Measurements from ENCODE around the gene NEB.
"Not testable (repeated sequence)": the region's sequence is repeated elsewhere in the genome, so short reads cannot be mapped to it uniquely, and the experiment has no call there.

The NEB gene

DNA sequence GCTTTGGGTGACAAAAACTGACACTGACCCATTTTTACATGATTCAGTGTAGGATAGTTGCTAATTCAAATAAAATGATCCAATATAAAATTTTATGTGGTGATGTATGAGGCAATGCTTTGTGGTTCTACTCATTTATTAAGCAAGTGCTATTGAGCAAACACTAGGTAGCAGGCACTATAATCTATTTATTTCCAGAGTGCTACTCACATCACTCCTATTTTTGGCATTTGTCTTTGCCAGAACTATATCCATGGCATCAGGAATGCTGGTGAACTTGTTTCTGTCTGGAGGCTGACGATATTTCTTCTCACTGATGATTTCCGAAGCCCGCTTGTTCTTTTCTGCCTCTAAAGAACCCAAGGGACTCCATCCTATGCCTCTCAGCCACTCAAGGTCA, 84.3 kb downstream of the NEB start:
- no peak for DNase-seq

DNA sequence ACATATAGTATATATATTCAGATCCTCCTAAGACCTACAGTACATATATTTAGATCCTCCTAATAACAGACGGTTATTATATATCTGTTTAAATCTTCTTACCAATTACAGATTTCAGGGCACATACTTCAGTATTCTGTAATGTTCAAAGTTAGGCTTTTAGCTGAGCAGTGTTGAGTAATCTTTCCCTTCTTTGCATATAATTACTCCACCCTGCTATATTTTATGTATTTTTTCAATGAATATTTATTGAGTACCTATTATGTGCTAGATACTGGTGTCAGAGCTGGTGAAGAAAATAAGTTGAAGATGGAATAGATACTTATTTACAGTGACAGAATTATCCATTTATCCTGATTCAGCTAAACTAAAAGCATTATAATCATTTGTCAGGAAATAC, 84.9 kb downstream of the NEB start:
- DNase-seq = no peak

DNA sequence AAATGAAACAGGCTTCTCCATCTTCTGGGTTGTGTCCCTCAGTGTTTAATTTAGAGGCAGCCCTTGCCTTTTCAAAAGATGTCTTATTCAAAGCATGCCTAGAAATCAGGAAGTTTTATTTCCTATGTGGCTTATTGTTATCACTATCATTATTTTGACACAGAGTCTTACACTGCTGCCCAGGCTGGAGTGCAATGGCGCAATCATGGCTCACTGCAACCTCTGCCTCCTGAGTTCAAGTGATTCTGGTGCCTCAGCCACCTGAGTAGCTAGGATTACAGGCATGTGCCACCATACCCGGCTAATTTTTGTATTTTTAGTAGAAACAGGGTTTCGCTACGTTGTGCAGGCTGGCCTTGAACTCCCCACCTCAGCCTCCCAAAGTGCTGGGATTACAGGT, 87.8 kb downstream of the NEB start:
- DNase-seq = not testable (repeated sequence)

DNA sequence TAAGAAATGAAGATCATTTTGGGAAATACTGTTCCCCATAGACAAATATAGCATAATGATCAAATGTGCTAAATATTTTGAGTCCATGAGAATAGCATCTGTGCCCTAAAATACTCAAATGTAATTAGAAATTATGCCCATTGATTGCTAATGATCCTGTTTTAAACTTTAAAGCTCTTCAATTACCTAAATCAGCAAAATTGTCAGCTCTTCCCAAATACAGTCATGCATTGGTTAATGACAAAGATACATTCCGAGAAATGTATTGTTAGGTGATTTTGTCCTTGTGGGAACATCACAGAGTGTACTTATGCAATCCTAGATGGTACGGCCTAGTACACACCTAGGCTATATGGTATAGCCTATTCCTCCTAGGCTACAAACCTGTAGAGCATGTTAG, 89.7 kb downstream of the NEB start:
- no peak for DNase-seq

DNA sequence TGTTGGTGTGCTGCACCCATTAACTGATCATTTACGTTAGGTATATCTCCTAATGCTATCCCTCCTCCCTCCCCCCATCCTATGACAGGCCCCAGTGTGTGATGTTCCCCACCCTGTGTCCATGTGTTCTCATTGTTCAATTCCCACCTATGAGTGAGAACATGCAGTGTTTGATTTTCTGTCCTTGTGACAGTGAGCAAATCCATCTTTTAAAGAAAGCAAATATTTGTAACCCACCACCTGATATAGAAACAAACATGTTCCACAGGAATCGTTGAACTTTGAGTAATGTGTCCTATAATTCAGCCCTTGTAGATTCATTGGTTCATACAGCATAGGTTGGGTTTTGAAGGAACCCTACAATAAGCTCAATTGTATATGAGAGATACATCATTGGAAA, 92.4 kb downstream of the NEB start:
- not testable (repeated sequence) for DNase-seq

DNA sequence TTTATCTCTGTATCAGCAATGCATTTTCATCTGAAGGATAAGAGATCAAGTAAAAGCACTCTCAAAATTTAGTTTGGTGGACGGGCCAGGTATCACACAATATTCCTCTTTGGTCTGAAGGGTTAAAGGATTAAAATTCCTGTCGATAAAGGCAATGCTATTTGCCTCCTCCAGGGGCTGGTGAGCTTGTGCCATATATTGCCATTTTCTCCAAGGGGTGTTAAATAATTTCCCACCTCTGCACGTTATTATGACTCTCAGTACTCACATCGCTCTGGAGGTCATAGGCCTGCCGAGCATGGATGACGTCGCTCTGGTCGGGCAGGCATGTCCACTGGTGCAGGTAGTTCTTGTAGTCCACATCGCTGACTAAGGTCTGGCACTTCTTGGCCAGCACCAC, 94.2 kb downstream of the NEB start:
- no peak for DNase-seq

DNA sequence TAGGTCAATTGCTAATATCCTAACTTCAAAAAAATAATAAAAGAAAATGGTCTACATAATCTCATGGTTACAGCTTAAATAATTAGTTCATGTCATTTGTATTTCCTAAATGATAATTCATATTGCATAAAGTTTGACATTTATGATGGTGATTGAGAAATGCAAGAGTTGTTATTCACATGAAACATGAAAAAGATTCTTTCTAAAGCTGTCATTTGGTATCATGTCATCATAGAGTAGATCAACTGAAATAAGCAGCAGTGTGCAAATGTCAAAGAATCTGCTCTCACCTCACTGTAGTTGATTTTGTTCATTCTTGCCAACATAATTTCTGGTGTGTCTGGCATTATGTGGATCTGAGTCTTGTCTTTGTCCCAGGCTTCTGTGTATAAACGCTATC, 95.3 kb downstream of the NEB start:
- DNase-seq = no peak

DNA sequence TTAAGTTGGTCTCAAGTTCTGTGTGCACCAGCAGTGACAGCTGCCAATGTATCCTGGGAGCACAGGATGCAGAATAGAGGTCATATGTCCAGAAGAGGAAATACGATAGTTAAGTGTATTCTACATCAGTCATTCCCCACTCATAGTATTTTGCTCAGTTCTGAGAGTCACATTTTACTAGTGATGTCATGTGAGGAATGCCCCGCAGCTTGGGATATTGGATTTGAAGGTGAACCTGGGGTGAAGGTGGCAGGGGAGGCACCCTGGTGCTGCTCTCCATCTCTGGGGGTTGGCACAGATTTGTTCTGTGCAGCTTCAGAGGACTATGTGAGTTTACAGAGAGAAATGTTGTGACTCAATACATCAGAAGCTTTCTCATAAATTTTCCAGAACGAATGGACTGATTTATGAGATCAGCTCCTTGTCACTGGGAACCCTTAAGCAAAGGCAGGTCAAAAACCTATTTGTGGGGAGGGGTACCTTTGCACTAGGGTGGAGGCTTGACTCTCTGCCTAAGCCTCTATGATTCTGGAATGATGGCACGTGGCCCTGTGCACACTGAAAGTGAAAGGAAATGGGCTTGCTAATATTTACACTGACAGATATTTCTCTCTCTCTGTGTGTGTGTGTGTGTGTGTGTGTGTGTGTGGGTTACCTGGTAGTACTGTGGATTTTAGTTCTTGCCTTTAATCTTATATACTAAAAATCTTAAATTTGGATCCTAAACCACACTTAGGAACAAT, 95.9 kb downstream of the NEB start:
- no peak for DNase-seq

DNA sequence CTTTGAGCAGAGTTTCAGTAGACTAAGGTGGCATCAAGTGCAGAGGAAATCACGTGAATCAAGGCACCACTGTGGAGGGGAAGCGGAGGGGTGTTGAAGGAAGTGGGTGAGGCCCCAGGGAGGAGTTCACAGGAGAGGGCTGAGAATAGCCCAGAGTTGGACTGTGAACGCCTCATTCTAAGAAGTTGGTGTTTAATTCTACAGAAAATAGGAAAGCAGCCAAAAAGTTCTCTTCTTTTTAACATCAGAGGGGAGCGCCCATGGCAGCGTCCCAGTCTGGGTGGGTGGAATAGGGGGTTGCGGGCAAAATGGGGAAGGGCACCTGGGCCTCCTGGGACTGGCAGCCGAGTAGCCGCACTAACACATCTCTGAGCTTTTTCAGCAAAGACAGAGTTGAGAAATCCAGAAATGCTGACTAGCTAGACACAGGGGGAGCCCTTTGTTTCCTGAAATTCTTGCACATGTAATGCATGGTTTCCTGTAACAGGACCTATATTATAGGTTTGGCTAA, 97.0 kb downstream of the NEB start:
- DNase-seq = no peak

DNA sequence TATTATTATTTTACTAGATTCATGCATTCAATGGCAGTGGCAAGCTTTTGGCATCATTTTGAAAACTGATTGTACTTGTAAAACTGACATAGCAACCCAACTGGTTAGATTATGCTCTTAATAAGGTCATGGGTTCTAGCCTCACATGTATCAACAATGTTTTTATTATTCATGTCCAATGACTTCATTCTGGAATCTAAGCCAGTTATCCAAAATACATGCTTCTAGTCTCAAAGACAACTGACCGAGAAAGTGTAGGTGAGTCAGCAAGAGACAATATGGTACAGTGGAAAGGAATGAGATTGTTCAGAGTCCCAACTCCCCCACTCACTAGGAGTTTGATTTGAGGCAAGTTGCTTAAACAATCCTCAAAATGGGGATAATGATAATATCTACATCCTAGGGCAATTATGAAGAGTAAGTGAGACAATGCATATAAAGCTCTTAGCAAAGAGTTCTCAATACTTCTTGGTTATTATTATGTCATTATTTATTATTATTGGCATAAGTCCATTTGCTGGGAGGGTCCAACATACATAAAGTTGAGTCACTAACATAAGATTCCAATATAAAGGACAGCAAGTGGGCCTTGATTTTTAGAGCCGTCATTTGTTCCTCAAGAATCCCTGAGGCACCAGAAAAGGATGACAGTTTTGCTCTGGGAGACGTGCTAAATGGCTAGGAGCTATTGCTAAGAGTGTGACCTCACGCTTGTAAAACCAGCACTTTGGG, 99.4 kb downstream of the NEB start:
- no peak for DNase-seq

DNA sequence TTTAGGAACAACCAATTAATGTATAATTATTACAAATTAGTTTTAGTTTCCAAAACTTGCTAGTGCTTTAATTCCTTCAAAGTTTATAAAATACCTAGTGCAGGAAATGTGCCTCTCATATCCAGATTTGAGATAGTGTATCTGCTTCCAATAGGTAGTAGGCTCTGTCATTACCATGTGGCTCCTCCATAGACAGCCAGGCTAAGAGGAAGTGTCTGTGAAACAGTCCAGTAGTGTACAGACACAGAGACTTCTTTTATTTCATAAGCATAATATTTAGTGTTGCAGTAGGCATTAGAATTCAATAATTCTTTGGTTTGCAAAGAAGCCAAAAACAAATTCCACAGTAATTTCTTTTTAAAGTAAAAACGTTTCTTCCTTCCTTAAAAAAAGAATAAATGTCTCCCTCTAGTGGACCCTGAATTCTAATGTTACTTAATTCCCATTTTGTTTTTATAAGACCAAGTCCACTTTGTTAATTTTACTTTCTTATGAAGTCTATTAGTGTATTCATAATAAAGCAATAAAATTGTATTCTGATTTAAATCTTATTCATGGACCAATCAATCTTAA, 101.2 kb downstream of the NEB start:
- no peak for DNase-seq

DNA sequence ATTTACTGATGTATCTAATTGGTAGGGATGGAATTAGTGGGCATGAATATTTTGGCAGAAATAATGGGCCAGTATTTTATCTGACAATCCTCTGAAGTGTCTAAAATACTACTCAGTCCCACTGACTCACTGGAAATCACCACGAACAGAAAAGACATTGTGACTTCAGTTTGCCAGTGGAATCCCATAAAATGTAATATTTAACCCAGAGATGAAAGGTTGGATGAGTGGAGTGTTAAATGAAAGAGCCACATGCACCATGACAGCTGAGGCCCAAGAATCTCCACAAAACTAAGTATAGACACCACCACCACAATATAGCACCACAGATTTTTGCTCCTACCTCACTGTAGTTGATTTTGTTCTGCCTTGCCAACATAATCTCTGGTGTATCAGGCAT, 103.9 kb downstream of the NEB start:
- no peak for DNase-seq

DNA sequence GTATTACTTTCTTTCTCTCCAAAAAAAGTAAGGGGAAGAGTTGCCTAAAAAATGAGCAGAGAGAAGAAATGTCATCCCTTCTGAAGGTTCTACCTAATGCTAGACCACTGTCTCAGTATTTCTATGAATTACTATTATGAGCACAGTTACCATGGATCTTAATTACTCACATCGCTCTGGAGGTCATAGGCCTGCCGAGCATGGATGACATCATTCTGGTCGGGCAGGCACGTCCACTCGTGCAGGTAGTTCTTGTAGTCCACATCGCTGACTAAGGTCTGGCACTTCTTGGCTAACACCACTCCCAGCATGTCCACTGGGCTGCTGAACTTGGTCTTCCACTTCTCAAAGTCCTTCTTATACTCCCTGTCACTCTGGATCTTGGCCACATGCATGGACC, 106.9 kb downstream of the NEB start:
- no peak for DNase-seq

DNA sequence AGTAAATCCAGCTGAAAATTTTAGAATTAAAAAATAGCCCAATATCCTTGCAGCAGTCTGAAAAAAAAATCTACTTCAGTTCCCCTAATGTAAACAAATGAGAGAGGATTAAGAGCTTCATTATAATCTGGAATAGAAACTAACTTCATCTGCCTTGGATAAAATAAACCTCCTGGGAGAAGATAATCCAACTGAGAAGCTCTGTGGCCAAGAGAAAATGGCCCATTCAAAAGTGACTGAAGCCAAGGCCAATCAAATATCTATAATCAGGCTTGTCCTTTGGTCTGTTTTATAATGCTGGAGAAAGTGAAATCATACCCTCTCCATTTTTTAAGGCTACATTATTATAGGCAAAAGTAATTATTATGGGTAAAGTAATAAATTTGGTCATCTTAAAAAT, 110.0 kb downstream of the NEB start:
- DNase-seq = no peak

DNA sequence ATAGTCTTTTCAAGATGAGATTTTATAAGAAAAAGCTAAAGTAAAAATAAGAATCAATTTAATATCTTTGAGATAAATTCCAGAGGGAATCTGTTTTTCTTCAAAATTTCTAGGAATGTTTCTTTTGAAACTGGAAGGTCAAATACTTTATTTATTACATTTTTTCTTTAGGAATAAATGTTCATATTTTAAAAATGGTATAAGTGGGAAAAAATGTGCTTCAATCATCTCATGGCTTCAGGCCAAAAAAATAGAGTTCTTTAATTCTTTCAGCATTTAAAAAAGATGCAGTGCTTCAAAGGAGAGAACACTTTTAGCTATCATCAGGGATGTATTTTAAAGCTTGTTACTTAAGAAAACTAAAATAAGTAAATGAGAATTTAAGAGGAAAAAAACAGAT, 110.6 kb downstream of the NEB start:
- no peak for DNase-seq

DNA sequence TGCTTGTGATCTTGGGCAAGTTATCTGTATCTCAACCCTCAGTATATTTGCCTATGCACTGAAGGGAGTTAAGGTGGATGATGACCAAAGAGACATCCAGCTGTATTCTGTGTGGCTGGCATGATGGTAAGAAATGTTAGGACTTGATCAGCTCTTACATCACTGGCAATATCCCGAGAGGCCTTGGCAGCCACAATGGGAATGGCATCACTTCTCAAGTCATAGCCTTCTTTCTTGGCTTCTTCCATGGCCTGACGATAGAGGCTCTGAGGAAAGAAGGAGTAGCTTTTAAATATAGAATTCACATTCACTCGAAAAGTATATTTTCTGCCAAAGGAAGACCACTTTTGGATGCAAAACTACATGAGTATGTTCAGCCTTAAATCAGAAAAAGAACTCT, 113.5 kb downstream of the NEB start:
- no peak for DNase-seq

DNA sequence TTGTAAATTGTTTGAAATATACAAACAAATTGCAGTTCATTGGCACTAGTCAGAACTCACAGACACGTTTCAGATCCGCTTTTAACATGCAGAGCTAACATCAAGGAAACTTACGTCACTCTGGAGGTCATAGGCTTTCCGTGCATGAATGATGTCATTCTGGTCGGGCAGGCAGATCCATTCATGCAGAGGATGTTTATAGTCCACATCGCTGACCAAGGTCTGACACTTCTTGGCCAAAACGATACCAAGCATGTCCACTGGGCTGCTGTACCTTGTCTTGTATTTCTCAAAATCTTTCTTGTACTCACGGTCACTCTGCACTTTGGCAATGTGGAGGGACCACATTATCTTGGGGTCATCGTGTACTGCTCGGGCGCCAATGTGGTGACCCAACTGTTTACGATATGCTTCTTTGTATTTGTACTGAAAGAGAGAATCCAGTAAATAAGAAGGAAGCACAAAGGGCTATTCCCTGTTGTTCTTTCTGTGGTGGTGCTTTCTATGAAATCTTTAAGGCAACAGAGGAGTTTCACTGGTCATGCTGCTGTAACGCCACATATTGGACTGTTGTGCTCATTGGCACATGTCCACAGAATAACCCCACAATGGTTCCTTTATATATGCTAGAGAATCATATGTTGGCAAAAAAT, 114.8 kb downstream of the NEB start:
- DNase-seq = no peak

DNA sequence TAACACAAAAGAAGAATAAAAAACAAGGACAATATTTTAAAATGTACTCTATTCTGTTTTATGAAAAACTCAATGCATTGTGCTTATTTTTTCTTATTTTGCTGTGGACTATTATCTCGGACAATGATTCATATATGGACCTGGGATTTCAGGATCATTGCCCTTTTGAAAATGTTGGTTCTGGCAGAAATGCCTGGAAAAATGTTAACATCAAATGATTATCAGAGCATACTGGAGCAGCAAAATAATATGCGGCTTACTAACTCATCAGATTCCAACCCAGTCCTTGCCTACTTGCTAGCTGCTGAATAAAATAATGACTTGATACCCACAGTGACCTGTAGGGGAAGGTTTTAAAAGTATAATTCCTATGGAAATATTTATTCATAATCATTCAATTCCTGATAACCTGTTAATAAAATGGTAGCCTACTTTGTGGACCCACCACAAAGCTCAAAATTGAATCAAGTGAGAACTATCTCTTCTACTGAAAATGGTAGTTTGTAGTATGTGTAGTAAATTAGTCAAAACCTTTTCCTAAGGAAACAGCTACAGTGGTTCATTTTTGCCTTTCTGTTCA, 117.4 kb downstream of the NEB start:
- DNase-seq = no peak

DNA sequence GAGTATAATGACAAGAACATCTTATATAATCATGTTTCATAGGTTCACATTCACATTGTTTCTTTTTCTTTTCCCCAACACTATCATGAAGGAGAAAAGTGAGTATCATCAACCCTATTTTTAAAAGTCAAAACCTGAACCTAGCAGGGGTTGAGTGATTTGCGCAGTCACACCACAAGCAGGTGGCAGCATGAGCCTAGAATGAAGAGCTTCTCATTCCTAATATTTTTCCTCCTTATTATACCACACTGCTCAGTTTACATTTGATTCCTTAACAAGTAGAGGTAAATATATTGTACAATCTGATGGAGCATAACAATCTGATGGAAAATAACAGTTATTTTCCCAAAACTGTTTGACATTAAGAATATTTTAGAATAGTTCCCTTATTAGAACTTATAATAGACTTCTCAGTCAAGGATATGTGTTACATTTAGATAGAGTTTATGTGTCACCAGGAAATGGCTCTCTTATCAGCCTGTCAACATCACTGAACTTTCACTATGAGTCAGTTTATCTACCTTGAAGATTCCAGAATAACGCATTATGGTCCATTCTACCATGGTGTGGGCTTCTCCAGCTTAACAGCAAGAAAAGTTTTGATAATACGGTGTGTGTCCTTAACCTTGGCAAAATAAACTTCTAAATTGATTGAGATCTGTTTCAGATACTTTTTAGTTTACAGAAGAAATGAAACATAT, 119.5 kb downstream of the NEB start:
- DNase-seq = no peak

DNA sequence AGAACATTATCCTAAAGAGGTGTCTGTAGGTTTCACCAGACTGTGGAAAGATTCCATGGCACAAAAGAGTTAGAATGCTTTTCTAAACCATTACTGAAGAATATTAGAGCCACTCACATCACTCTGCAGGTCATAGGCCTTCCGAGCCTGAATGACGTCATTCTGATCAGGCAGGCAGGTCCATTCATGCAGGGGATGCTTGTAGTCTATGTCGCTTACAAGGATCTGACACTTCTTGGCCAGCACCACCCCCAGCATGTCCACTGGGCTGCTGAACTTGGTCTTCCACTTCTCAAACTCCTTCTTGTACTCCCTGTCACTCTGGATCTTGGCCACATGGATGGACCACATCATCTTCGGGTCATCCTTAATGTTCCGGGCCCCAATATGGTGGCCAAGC, 120.1 kb downstream of the NEB start:
- no peak for DNase-seq

DNA sequence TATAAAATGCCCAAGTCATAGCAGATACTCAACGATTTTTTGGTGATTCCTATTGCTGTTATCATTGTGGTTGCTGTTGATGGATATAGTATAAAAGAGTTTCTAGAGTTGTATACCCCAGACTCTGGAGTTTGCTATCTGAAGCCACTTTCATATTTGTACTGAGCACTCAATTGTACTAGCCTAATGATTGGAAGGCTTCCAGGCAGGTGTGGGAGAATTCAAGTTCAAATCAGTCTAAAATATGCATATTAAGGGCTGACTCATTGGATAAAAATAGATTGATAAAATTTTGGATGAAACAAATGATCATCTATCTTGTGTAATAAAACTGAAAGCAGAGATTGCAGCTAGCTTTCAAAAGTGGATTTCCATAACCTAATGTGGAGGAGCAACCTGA, 122.9 kb downstream of the NEB start:
- no peak for DNase-seq

DNA sequence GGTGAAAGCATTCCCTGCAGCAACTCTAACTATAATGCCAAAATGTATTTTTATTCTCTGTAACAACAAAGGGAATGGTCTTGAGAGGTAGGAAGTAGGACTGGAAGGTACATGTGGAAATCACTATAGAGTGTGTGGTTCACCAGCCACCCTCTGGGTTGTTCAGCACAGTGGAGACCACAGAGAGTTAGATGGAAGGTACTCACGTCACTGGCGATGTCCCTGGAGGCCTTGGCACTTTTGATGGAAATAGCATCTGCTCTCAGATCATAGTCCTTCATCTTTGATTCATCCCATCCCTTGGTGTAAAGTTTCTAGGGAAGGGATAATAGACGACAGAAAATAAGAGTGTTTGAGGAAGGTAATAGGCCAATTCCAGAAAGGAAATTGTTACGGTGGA, 124.0 kb downstream of the NEB start:
- DNase-seq = no peak

DNA sequence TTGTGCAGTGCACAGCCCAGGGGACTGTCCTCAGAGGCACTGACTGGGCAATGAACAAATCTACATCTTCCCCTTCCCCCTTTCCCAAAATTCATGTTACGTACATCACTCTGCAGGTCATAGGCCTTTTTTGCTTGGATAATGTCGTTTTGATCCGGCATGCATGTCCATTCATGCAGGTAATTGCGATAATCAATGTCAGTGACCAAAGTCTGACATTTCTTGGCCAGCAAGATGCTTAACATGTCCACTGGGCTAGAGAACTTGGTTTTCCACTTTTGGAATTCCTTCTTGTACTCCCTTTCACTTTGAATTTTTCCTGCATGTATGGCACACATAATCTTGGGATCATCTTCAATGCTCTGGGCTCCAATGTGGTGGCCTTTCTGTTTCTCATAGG, 124.6 kb downstream of the NEB start:
- no peak for DNase-seq

Data from NCI-H187 treated with DMSO at 0.1 percent for 48 hours (cell line).